Measurements from ENCODE around the gene CNN1.

CNN1 gene

DNA sequence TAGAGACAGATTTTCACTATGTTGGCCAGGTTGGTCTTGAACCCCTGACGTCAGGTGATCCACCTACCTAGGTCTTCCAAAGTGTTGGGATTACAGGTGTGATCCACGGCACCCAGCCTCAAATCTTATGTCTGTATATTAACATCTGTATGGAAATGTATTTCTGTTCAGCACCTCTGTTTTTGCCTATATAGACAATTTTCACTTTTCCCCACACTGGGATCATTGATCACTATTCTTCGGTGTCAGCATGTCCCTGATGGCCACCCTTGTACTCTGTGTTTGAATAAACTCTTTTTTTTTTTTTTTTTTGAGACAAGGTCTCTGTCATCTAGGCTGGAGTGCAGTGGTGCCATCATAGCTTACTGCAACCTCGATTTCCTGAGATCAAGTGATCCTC lies 55.4 kb downstream of the CNN1 start:
- no peaks in the 10 kb centered on the region for H3K27me3 ChIP-seq (ENCODE audit: insufficient read depth, low read length, poor library complexity)
- ATAC-seq (ENCODE audit: insufficient read depth, low read depth) (no peak), DNase-seq (no peak)
- H3K27ac ChIP-seq (ENCODE audit: low read length), result no peak overlapping the region
- H3K4me1 ChIP-seq (ENCODE audit: insufficient read depth, low read length), result peaks cover 21% of the 10 kb centered on the region
- H2AFZ ChIP-seq (ENCODE audit: low read depth, low read length), result no peak overlapping the region
- no peak for TF ChIP-seq EZH2 (IDR thresholded peaks at IDR 0.05; ENCODE audit: borderline replicate concordance, low read depth, low read length, severe bottlenecking)
- TF ChIP-seq, protein P1, sequence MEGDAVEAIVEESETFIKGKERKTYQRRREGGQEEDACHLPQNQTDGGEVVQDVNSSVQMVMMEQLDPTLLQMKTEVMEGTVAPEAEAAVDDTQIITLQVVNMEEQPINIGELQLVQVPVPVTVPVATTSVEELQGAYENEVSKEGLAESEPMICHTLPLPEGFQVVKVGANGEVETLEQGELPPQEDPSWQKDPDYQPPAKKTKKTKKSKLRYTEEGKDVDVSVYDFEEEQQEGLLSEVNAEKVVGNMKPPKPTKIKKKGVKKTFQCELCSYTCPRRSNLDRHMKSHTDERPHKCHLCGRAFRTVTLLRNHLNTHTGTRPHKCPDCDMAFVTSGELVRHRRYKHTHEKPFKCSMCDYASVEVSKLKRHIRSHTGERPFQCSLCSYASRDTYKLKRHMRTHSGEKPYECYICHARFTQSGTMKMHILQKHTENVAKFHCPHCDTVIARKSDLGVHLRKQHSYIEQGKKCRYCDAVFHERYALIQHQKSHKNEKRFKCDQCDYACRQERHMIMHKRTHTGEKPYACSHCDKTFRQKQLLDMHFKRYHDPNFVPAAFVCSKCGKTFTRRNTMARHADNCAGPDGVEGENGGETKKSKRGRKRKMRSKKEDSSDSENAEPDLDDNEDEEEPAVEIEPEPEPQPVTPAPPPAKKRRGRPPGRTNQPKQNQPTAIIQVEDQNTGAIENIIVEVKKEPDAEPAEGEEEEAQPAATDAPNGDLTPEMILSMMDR (IDR thresholded peaks at IDR 0.05; ENCODE audit: borderline replicate concordance, extremely low read depth, low read length, poor library complexity, severe bottlenecking), result no peak
- no peak overlapping the region for H3K4me2 ChIP-seq (ENCODE audit: insufficient read depth, low read length)
- no peak overlapping the region for H3K9ac ChIP-seq (ENCODE audit: low read depth, low read length)
- no peak overlapping the region for H3K4me3 ChIP-seq (ENCODE audit: low read depth in 1 of 2, low read length in 2 of 2)
- H4K20me1 ChIP-seq (ENCODE audit: insufficient read depth, low read length), result peaks cover 7% of the 10 kb centered on the region
- H3K9me3 ChIP-seq (ENCODE audit: insufficient read depth, low read length, severe bottlenecking), result no peaks in the 10 kb centered on the region
- H3K79me2 ChIP-seq (ENCODE audit: insufficient read depth, low read length), result peaks cover 18% of the 10 kb centered on the region
- peaks cover 6% of the 10 kb centered on the region for H3K36me3 ChIP-seq (ENCODE audit: insufficient read depth, low read length)

DNA sequence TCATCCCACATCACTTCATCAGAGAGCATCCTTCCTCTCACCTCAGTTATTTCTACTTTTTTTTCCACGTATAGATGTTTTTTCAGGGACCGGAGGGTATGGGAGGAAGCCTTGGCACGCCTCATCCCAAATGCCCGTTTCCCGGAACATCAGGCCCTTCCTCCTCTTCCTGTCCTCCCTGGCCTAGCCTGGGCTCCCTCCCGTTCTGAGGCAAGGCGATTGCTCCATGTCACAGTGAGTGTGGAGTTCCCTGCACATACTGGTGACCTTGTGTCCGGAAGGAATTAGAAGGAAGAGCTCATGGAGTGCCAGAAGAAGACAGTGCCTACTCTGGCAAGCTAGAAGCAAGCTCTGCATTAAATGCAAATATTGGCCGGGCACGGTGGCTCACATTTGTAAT lies 57.5 kb downstream of the CNN1 start:
- Histone ChIP-seq H3K9me3 (ENCODE audit: insufficient read depth, low read length, severe bottlenecking) (no peaks in the 10 kb centered on the region), H3K4me1 (ENCODE audit: insufficient read depth, low read length) (peaks cover 27% of the 10 kb centered on the region), H4K20me1 (ENCODE audit: insufficient read depth, low read length) (peaks cover 14% of the 10 kb centered on the region), H3K79me2 (ENCODE audit: insufficient read depth, low read length) (peaks cover 38% of the 10 kb centered on the region), H3K27me3 (ENCODE audit: insufficient read depth, low read length, poor library complexity) (no peaks in the 10 kb centered on the region), H3K27ac (ENCODE audit: low read length) (peak overlapping the region; percentile 57; the same call in 1 of the 2 replicates), H3K9ac (ENCODE audit: low read depth, low read length) (no peak overlapping the region), H2AFZ (ENCODE audit: low read depth, low read length) (no peak overlapping the region), H3K4me2 (ENCODE audit: insufficient read depth, low read length) (no peak overlapping the region), H3K4me3 (ENCODE audit: low read depth in 1 of 2, low read length in 2 of 2) (no peak overlapping the region), H3K36me3 (ENCODE audit: insufficient read depth, low read length) (peaks cover 12% of the 10 kb centered on the region)
- ATAC-seq (ENCODE audit: insufficient read depth, low read depth) (no peak), DNase-seq (no peak)
- no peak for TF ChIP-seq EZH2 (IDR thresholded peaks at IDR 0.05; ENCODE audit: borderline replicate concordance, low read depth, low read length, severe bottlenecking)
- TF ChIP-seq, protein P1 (IDR thresholded peaks at IDR 0.05; ENCODE audit: borderline replicate concordance, extremely low read depth, low read length, poor library complexity, severe bottlenecking), result no peak

DNA sequence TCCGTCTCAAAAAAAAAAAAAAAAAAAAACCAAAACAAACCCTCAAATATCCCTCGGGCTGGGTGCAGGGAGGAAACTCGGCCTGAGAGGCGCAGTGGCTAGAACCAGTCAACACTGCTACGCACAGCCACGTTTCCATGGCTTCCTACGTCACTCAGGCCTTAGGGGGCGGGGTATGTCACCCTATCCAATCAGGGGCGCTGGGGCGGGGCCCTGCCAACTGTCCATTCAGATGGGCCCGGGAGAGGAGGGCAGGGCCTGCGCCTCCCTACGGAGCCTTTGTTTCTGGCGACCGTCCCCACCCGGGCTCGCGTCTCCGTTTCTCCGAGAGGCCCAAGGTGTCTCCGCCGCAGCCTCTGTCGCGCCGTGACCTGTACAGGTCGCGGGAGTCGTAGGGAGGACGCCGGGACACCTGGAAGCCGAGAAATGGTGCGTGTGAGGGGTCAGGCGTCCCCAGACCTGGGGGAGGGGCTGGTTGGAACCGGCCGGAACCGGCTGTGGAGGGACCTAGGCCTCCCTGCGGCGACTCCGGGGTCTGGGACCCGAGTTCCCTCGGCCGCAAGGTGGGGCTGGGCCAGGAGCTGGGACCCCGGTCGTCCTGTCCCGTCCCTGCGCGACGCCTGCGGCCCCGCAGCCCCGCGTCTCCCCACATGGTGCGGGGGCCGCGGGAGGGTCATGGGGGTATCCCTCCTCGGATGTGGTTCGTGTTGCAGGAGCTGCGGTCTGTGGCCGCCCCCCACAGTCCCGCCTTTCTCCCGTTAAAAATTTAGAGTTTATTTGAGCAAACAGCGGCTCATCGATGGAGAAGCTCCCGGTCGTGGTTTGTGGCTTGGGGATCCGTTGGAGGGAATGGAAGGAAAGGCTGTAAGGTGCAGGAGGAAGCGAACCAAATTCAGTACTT lies 58.8 kb downstream of the CNN1 start, which contains the start of gene ZNF627:
Gene ZNF627 (plus strand): TSS at position 282 of the 901 bp plus-strand sequence. CDS start 145 bp downstream, at position 427.
- Histone ChIP-seq H3K4me3 (ENCODE audit: low read depth in 1 of 2, low read length in 2 of 2) (peak within 1 kb of the TSS; percentile 86 to 87), H3K4me1 (ENCODE audit: insufficient read depth, low read length) (peaks cover 27% of the 10 kb centered on the region), H3K9ac (ENCODE audit: low read depth, low read length) (peak within 1 kb of the TSS; percentile 87), H3K27me3 (ENCODE audit: insufficient read depth, low read length, poor library complexity) (no peaks in the 10 kb centered on the region), H2AFZ (ENCODE audit: low read depth, low read length) (peak within 1 kb of the TSS; percentile 92), H4K20me1 (ENCODE audit: insufficient read depth, low read length) (peaks cover 14% of the 10 kb centered on the region), H3K27ac (ENCODE audit: low read length) (peak within 1 kb of the TSS; percentile 98), H3K4me2 (ENCODE audit: insufficient read depth, low read length) (peak within 1 kb of the TSS; percentile 78), H3K79me2 (ENCODE audit: insufficient read depth, low read length) (peaks cover 49% of the 10 kb centered on the region), H3K36me3 (ENCODE audit: insufficient read depth, low read length) (peaks cover 17% of the 10 kb centered on the region), H3K9me3 (ENCODE audit: insufficient read depth, low read length, severe bottlenecking) (no peaks in the 10 kb centered on the region)
- peak; percentile 97 for ATAC-seq (ENCODE audit: insufficient read depth, low read depth)
- TF ChIP-seq EZH2 (IDR thresholded peaks at IDR 0.05; ENCODE audit: borderline replicate concordance, low read depth, low read length, severe bottlenecking), result no peak
- TF ChIP-seq, protein P1 (IDR thresholded peaks at IDR 0.05; ENCODE audit: borderline replicate concordance, extremely low read depth, low read length, poor library complexity, severe bottlenecking), result peak; percentile 35
- peak; percentile 99 for DNase-seq

All from DND-41 (cell line).